GM21576 (cell line): ENCODE data around the gene DIDO1.
"Not testable (repeated sequence)": the region's sequence is repeated elsewhere in the genome, so short reads cannot be mapped to it uniquely, and the experiment has no call there.

ENCODE experiments used
- ATAC-seq: cut with Tn5 transposase; IDR thresholded peaks from one replicate; pipeline ENCODE4 v1.9.1; 2021; ENCODE audit warnings: mild to moderate bottlenecking, moderate library complexity; ENCODE audit not compliant: unreplicated experiment

The DIDO1 gene

GRCh38 chr20:62880935-62881661, 45.2 kb downstream of the DIDO1 start:
- ATAC-seq: no peak

- ATAC-seq: no peak
Measured at GRCh38 chr20:62880147-62880934, 46.0 kb downstream of the DIDO1 start.

DNA sequence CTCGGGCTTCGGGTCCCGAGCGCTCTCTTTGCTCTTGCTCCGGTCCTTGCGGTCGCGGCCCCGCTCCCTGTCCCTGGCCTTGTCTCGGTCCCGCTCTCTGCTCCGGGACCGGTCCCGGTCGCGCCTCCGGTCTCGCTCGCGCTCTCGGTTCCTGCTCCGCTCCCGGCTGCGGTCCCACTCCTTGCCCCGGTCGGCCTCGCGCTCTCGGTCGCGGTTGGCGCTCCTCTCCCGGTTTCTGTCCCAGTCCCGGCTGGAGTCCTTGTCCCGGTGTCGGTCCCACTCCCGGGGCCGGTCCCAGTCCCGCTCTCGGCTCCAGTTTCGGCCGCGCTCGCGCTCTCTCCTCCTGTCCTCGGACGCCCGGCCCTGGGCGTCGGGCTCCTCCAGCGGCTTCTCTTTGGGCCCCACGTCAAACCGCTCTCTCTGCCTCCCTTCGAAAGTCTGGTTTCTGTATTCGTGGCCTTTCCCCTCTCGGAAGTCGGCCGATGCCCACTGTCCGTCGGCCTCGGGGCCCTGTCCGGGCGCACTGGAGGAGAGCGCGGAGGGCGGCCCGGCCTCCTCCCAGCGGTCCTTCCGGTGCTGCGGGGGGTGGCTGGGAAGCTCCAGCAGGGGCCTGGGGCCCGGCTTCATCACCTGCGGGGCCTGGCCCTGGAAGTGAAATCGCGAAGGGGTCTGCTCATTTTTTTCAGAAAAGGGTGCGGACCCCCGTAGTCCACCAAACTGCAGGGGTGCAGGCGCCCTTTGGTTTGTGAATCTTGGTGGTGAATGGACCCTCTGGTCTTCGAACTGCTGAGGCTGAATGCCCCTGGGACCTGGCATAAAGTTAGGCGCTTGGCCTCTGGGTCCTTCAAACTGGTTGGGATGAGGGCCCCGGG, 46.8 kb downstream of the DIDO1 start:
- ATAC-seq: no peak

- ATAC-seq: no peak
Measured at GRCh38 chr20:62878244-62879038, 47.9 kb downstream of the DIDO1 start.

GRCh38 chr20:62876902-62877816, 49.1 kb downstream of the DIDO1 start:
- no peak for ATAC-seq

GRCh38 chr20:62876501-62876901, 49.8 kb downstream of the DIDO1 start:
- ATAC-seq: no peak

DNA sequence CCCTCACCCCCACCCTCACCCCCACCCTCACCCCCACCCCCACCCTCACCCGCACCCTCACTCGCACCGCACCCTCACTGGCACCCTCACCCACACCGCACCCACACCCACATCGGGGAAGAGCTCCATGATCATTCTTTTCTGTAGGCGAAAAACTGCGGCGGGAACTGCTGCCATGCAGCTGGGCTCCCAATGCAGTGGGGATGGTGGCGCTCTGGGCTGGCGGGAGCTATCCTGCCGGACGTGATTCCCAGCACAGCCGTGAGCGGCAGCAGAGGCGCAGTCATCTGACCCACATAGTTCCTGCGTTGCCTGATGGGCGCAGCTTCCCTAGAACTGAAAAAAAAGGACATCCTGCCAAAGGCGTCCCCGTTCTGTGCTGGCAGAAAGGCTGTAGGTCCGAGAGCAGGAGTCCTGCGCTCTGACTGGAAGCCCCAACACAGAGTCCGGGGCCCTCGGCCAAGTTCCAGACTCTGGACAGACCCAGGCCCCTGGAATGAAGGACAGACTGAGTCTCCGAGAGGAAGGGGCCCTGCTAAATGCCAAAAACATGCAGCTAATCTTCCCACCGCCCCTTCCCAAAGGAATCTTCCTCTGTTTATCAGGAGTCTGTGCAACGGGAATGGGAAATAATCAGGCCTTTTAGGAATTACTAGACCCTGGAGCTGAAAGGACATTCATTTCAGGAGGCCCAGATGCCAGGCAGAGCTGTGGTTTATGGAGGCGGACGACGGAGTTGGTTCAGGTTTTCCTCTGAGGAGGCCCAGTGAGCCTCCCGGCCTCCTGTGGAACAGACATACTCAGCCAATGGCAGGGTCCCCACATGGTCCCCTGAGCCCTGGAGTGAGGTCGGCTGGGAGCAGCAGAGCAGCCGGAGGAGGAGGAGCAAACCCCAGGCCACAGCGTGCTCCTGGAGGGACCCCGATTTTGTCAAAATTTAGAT, 50.6 kb downstream of the DIDO1 start:
- ATAC-seq: no peak

- no peak for ATAC-seq
Measured at GRCh38 chr20:62874964-62875344, 51.4 kb downstream of the DIDO1 start.

DNA sequence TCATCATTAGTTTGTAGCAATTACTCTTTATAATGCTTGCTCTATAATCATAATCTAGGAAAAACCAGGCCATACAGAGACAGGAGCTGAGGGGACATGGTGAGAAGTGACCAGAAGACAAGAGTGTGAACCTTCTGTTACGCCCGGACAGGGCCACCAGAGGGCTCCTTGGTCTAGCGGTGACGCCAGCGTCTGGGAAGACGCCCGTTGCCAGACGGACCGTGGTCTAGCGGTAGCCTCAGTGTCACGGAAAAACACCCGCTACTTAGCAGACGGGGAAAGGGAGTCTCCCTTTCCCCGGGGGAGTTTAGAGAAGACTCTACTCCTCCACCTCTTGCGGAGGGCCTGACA, 52.6 kb downstream of the DIDO1 start:
- not testable (repeated sequence) for ATAC-seq

DNA sequence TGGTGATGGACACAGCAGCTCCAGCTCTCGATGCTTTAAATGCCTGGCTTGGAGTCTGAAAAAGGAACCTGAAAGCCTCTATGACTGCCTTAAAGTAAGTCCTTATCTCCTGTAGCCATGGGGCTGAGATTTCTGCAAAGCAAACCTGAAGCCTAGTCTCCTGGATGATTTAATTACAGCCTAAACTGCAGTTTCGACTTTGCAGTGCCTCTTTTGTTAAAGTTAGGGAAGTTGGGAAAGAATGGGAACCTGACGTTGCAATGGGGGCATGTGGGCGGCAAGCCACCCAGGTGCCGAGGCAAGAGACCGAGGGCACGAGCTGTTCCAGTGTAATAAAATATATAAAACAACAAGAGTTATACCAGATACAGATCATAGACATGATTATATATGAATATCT, 53.0 kb downstream of the DIDO1 start:
- no peak for ATAC-seq

GRCh38 chr20:62872862-62873261, 53.4 kb downstream of the DIDO1 start:
- no peak for ATAC-seq

- no peak for ATAC-seq
Measured at GRCh38 chr20:62872184-62872847, 54.0 kb downstream of the DIDO1 start.

- ATAC-seq: no peak
Measured at GRCh38 chr20:62864207-62864606, 62.1 kb downstream of the DIDO1 start.

- ATAC-seq: peak; percentile 64
Measured at GRCh38 chr20:62861726-62862336, 64.5 kb downstream of the DIDO1 start, which contains the start of gene TCFL5. TCFL5 (minus strand) TSS chr20:62861822; CDS start chr20:62861670, 152 bp downstream.

- ATAC-seq: peak; percentile 23
Measured at GRCh38 chr20:62860924-62861691, 65.2 kb downstream of the DIDO1 start.

- no peak for ATAC-seq
Measured at GRCh38 chr20:62860391-62860923, 65.8 kb downstream of the DIDO1 start.
